Measurements from ENCODE around the gene SCPEP1.

Gene SCPEP1

DNA sequence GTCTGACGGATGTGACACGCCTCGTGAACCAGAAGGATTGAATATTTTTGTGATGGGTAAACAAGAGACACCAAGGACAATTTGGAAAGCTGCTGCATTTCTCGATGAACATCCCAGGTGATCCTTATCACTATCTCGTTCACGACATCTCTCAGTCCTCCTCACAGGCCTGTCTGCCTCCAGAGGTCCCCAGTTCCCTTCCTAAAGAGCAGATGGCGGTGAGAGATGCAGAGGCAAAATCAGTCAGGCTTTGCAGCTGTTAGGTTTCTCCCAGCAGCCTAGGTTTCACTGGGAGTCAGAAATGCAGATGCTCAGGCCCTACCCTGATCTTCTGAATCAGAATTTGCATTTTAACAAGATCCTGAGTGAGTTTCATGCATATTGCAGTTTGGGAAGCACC lies 23.6 kb downstream of the SCPEP1 start:
- DNase-seq (ENCODE audit: low read depth in 2 of 2): no peak

DNA sequence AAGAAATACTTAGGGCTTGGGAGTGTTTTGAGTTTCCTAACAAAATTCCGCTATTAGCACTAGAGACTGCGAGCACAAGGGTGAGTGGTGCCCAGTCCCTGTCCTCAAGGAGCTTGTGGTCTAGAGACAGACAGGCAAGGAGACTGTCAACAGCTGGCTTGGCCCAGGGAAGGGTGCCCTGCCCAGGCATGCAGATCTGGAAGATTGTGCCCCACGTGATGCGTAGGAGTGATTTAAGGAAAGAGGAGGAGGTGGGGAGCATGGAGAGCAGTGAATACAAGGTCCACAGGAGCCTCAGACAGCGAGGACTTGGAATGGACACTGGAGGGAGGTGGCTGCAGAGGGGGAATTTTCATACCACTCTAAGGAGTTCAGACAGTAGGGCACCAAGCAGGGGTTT lies 25.0 kb downstream of the SCPEP1 start:
- no peak for DNase-seq (ENCODE audit: low read depth in 2 of 2)

DNA sequence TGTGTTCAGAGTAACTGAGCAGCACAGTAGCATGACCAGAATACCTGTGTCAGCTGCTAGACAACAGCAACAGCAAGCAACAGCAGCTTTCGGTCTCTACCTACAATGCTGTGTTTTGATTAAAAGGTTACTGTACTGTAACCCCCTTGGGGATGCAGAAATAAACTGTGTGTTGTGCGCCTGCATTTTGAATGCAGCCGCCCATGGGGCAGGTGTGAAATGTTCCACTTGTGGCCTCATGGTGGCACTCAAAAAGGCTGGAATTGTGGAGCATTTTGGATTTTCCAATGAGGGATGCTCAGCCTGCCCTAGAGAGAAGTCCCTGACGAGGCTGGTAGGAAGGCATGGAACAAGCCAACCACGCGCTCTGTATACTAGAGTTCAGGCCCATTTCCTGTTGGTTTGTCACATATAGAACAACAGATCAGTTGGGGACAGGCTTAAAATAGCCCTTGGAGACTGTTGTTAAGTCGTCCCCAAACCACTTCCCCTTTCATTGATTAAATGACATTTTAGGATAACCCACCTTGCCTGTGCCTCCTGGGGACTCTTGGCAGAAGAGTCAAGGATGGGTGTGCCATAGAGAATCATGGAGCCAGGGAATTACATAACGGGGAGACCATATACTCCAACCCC lies 27.1 kb downstream of the SCPEP1 start:
- DNase-seq (ENCODE audit: low read depth in 2 of 2): no peak

DNA sequence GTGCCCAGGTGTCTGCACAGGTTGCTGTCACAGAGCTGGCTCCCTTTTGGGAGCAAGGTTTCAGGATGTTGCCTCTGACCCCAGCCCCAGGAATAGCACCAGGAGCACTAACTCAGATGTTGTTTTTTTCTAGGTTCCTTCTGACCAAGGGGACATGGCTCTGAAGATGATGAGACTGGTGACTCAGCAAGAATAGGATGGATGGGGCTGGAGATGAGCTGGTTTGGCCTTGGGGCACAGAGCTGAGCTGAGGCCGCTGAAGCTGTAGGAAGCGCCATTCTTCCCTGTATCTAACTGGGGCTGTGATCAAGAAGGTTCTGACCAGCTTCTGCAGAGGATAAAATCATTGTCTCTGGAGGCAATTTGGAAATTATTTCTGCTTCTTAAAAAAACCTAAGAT lies 28.1 kb downstream of the SCPEP1 start:
- DNase-seq (ENCODE audit: low read depth in 2 of 2): no peak

DNA sequence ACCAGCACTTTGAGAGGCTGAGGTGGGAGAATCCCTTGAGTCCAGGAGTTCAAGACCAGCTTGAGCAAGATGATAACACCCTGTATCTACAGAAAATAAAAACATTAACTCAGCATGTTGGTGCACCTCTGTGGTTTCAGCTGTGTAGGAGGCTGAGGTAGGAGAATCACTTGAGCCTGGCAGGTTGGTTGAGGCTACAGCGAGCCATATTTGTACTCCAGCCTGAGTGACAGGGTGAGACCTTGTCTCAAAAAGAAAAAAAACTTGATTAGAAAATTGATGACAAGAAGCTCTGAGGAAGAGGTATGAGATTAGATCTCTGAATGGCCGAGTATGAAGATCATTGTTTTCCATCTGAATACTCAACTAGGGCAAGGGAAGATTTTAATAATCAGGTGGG lies 31.0 kb downstream of the SCPEP1 start:
- DNase-seq (ENCODE audit: low read depth in 2 of 2): no peak

DNA sequence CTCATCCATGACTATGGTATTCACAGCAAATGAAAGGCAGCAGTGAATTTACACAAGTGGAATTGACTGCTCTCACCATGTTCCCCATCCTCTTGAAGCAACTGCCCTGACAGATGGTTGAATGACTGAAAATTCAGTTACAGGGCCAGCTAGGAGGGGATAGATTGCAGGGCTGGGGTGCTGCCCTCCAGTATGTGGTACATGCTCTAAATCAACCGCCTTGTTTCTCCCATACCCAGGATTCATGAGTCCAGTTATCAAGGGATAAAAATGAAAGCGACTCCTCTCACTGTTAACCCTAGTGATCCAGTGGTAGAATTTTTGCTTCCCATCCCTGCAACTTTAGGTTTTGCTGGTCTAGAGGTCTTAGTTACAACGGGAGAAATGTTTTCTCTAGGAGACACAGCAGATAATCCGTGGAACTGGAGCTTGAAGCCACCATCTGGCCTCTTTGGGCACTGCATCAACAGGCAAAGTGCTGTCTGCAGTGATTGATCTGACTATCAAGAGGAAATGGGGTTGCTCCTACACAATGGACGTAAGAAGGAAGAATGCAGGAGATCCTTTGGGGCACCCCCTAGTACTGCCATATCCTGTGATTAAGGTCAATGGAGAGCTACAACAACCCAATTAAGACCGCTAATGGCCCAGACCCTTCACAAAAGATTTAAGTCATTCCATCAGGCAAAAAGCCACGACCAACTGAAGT lies 32.0 kb downstream of the SCPEP1 start:
- peak; percentile 2 to 51 for DNase-seq (ENCODE audit: low read depth in 2 of 2)

DNA sequence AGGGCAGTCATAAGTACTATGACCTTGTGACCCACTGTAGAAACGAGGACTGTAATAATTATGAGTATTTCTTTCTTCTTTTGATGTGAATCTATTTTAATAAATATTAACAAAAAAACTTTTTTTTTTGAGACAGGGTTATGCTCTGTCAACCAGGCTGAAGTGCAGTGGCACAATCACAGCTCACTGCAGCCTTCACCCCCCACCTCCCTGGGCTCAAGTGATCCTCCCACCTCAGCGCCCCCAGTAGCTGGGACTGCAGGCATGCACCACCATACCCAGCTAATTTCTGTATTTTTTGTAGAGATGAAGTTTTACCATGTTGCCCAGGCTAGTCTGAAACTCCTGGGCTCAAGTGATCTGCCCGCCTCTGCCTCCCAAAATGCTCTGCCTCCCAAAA lies 32.6 kb downstream of the SCPEP1 start:
- no peak for DNase-seq (ENCODE audit: low read depth in 2 of 2)

DNA sequence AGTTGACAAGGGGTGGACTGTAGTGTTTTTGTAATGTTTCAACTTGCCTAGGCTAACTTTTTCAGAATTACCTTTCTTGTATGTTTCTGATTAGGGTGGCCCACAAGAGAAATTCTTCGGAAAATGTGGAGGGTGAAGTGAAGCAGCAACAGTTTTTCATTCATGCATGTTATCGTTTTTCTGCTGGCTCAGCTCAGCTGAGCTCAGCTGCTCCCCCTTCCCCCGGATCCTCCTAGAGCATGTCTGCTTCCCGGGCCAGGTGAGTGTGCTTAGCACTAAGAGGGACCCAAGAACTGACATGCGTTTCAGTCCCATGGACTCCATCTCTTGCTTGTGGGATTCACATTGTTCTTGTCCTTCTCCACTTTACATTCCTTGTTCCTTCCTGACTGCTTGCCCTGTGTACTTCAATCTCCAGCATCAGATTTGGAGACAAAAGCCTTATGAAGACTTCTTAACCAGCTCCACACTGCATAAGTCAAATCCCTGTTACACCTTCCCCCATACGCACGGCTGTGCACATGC lies 33.6 kb downstream of the SCPEP1 start:
- DNase-seq (ENCODE audit: low read depth in 2 of 2): no peak

DNA sequence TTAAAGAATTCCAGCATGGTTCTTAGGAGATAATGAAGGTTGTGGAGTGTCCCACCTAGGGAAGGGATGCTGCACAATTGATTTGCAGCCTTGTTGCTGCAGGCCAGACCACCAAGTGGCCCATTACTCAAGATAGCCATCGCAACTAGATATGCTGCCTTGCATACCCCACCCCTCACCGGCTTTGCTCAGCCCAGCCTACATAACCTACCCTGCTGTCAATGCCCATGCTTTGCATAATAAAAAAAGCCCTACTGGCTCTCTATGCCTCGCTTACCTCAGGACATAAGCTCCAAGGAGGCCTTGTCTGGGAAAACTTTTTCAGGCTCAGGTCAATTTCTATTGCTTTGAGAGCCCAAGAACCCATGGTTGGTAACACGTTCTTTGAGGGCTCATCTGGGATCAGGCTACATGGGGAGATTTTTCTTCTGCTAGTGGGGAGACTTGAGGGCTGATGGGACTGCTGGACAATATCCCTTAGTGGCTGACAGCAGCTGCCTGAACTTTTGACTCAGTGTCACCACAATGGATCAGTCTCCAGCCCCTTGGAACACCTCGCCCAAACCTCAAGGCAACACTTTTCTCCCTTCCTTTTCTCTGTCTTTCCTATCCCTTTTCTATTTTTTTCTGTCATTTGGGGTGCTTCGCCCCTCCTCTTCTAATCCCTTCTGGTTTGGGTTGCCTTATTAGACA lies 38.3 kb downstream of the SCPEP1 start:
- no peak for DNase-seq (ENCODE audit: low read depth in 2 of 2)

DNA sequence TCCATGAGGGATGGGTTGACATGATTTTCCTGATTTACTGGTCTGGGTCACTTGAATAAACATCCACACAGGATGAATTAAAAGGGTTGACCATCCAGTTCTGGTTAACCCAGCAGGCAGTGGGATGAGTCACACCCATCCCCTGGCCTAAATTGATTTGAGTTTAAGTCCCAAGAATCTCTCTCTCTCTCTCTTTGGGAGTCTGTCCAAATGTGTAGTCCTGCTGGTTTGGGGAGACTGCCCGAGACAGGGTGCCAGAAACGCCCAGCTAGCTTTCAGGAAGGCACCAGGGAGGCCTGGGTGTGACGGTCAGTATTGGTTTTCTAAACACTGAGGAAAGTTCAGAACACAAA lies 38.8 kb downstream of the SCPEP1 start:
- DNase-seq (ENCODE audit: low read depth in 2 of 2): no peak

DNA sequence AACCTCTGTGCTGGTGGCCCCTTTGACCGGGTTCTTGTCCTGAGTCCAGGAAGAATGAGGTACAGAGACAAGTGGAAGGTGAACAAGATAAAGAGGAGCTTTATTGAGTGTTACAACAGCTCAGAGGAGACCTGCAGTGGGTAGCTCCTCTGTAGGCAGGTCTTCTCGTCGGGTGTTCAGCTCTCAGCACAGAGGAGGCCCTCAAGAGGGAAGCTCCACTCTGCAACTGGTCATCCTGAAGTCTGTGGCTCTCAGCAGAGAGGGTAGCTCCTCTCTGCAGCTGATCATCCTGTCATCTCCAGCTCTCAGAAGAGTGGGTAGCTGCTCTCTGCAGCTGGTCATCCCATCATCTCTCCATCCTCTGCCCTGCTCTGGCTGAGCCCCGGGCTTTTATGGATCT lies 39.7 kb downstream of the SCPEP1 start:
- DNase-seq (ENCODE audit: low read depth in 2 of 2): no peak

DNA sequence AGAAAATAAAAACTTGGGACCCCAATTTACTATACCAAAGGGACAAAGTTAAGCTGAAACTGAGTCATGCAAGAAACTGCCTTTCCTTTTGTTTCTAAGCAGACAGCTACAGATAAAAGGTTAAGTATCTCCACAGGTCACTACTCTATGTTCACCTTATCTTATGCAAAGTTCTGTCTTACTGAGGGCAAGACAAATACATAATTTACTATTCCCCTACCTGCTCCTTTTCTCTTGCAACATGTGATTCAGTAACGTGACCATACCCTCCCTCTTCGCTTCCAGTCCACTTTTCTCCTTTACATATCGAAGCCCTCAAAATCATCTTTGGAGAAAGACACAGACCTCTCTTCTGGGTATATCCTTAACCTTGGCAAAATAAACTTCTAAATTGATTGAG lies 42.3 kb downstream of the SCPEP1 start:
- DNase-seq (ENCODE audit: low read depth in 2 of 2): no peak

DNA sequence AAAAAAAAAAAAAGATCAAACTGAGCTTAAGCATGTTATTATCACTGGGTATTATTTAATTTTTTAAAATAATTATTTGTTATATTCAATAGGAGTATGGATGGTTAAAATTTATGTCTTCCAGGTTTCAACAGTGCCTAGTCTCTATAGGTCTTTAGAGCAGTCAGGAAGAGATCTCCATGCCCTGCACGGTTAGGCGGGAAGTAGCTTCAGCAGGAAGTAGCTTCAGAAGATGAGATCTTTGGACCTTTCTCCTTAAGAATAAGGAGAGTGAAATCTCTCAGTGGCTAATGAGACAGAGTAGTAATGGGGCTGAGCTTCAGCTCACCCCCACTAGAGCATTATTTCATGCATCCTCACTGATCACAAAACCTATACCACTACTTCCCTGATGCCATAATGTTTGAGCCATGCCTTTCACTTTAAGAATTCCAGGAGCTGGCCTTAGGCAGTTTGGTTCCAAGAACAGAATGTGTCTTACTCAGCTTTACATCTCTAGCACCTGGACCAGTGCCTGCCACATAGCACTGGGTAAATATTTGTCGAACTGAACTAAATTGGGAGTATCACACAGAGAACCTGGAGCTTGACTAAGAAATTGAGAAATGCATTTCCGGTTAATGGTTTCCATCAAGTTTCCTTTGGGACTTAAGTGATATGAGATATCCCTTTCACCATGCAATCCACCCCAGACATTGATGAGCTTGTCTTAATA lies 43.5 kb downstream of the SCPEP1 start:
- no peak for DNase-seq (ENCODE audit: low read depth in 2 of 2)

DNA sequence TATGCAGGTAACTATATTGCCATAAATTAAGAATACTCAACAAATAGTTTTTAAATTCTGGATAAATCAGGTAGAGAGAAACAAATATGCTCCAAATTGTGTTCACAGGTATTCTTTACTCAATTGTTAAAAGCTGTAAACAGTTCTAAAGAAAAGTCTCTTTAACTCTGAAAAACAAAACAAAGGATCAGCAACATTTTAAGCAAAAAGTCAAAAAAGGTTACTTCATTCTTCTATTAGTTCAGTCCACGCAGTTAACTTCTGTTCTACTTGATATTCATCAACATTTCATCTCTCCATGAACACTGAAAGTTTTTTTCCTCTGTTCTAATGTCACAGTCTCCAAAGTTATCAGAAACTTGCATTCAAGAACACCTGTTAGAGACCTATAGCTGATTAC lies 47.9 kb downstream of the SCPEP1 start:
- DNase-seq (ENCODE audit: low read depth in 2 of 2): no peak

DNA sequence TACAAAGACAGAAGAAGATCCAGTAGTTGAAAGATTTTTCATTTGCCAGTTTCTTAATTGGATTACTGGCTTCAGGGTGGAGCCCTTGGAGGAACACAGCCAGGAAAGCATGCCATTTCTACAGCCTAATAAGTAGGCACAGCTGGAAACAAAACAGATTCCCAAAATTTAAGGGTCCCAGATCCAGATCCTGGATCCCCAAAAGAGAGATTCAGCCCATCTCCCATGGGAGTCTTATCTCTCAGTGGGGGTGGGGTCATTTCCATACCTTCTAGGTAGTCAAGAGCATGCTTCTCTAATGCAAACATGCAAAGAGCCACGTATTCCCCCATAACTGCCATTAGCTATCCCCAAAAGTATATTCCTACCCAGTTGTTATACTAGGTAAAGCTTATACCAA lies 49.9 kb downstream of the SCPEP1 start:
- DNase-seq (ENCODE audit: low read depth in 2 of 2): no peak

DNA sequence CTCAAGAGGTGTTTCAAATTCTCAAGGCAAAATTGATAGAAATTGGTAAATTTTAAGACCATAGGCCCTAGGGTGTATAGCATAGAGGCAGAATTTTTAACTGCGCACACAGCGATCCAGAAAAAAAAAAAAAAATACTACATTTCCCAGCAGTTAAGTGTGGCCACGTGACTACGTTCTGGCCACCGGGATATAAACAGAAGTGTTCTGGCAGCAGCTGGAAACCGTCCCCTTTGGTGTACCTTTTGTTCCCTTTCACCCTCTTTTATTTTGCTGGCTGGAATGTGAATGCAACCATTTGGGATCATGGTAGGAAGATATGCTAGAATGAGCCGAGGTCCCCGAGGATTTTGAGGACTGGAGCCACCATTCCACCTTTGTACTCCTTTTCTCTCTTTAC lies 54.4 kb downstream of the SCPEP1 start:
- DNase-seq (ENCODE audit: low read depth in 2 of 2): no peak

DNA sequence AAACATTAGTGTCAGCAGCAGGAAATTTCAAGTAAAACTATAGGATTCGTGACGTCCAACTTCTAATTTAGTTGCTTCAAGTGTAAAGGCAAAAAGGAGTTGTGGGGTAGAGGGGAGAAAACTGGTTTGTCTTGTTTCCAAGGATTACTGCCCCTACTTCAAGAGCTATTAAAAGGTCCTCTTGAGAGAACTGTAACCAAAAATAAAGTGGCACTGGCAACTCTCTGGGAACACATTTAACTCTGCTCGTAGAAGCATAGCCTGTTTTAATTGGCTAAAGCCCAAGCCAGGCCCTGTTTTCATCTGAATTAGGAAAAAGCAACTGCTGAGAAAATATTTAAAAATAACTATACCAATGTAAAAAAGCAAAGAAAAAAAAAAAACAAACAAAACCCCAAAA lies 55.4 kb downstream of the SCPEP1 start:
- DNase-seq (ENCODE audit: low read depth in 2 of 2): no peak

DNA sequence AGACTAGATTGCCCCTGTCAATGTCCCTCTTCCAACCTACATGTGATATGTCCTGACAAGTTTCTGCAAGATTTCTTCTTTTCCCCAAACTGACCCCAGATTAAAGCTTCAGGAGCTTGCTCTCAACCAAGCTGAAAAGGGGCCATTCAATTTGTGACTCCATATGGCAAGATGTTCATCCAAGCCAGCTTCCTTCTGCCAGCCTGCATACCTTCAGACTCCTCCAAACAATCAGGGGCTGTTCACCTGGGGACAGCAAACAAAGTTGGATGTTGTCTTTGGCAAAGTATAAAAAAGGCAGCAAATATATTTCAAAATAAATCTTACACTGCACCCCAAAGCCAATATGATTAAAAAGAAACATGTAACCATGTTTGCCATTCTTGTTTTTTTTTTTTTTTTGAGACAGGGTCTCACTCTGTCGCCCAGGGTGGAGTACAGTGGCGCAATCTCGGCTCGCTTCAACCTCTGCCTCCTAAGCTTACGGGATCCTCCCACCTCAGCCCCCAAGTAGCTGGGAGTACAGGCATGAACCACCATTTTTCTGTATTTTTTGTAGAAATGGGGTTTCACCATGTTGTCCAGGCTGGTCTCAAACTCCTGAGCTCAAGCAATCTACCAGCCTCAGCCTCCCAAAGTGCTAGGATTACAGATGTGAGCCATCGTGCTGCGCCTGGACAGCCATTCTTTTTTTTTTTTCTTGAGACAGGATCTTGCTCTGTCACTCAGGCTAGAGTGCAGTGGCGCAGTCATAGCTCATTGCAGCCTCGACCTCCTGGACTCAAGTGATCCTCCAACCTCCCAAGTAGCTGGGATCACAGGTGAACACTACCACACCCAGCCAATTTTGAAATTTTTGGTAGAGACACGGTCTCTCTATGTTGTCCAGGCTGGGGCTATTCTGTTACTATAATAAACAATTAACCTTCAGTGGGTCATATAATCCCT lies 57.1 kb downstream of the SCPEP1 start:
- DNase-seq (ENCODE audit: low read depth in 2 of 2): no peak

DNA sequence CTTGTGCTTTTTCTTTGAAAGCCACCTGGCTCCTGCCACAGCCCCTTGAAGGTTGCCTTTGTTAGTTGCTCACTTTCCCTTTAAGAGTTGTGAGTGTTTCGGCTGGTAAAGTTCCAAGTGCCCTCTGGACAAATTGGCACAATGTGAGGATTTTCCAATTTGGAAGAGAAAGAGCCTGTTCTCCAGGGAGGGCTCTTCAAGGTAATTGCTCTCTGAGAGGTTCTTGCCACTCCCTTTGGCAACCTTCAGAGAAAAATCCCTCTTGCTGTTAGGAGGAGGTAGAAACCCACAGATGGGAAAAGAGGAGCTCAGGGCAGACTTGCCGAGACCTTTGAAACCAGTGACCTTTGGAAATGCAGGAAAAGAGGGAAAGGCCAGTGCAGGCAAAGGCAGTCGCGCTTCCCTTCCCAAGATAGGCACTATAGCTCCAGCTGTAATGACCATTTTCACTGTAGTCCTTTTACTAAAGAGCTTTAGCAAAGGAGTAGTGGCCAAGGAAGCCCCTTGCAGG lies 58.1 kb downstream of the SCPEP1 start:
- DNase-seq (ENCODE audit: low read depth in 2 of 2): no peak

DNA sequence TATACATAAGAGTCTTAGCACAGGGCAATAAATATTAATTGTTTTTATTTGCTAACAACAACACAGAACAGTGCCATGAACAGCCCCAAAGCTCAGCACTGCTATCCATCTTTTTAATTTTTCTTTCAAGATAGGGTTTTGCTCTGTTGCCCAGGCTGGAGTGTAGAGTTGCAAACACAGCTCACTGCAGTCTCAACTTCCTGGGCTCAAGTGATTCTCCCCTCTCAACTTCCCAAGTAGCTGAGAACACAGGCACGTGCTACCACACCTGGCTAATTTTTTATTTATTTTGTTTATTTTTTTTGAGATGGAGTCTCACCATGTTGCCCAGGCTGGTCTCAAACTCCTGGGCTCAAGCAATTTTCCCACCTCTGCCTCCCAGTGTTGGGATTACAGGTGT lies 59.5 kb downstream of the SCPEP1 start:
- no peak for DNase-seq (ENCODE audit: low read depth in 2 of 2)

DNA sequence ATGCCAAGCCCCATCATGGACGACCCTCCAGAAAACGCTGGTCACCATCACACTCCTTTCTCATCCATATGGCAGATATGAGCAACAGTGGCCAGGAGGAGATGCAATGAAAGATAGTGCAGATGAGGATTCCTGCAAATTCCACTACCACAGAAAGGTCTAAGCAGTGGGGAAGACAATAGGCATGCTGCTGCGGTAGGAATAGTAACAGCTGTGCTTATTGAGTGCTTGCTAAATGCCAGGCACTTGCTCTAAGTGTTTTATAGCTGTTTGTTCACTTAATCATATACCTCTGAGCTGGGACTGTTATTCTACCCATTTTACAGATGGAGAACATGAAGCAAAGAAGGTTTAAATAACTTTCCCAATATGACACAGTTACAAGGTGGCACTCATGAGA lies 60.6 kb downstream of the SCPEP1 start:
- DNase-seq (ENCODE audit: low read depth in 2 of 2): no peak
